Activated CD8-positive, alpha-beta memory T cell treated with anti-CD3 and anti-CD28 coated beads, Interleukin-2, amount 10 ng/mL, durations not matched to agents 7 days and 5 days (primary cell): ENCODE measurements around the gene PYGB. TPM values are rescaled to one million over a fixed set of nuclear protein-coding genes. Genes with fewer than 3 reads are reported as not detected.
A peak's percentile ranks its signal among the peaks of the same experiment; 100 is the strongest.

Experiments used
- ATAC-seq: fragments of 150-1000 bp; cut with Tn5 transposase; one replicate; pipeline ENCODE4 v1.10.0; 2021; ENCODE audit warnings: moderate library complexity
- CTCF ChIA-PET: fragments of 350-600 bp; sonication (Branson Sonifier 250); formaldehyde crosslinking; loops from one replicate; lab custom pipeline; 2021; ENCODE audit warnings: antibody characterized with exemption; lab: Charles Lee
- DNase-seq: peaks from one replicate; pipeline ENCODE4 v3.0.0-alpha.2; 2020
- H3K27ac Mint-ChIP-seq: one replicate; pipeline ENCODE4 v1.8.0; 2021; ENCODE audit warnings: mild to moderate bottlenecking, mixed read lengths
- H3K27me3 Mint-ChIP-seq: one replicate; pipeline ENCODE4 v1.8.0; 2021; ENCODE audit warnings: mixed read lengths
- H3K36me3 Mint-ChIP-seq: one replicate; pipeline ENCODE4 v1.8.0; 2021; ENCODE audit warnings: mild to moderate bottlenecking, mixed read lengths
- H3K4me1 Mint-ChIP-seq: one replicate; pipeline ENCODE4 v1.8.0; 2021; ENCODE audit warnings: mixed read lengths
- H3K4me3 Mint-ChIP-seq: one replicate; pipeline ENCODE4 v1.8.0; 2021; ENCODE audit warnings: mild to moderate bottlenecking, moderate library complexity, mixed read lengths
- H3K9me3 Mint-ChIP-seq: one replicate; pipeline ENCODE4 v1.8.0; 2022; ENCODE audit warnings: low read depth, mixed read lengths
- total RNA-seq, 2 experiments: library from RNA; stranded (reverse); gene quantifications; one replicate each; pipeline ENCODE4 v1.2.3, GENCODE V29; 2021

Gene PYGB
- total RNA-seq, 2 experiments from 2014 or later = 28.4 to 36.8 TPM

- ATAC-seq (peak; percentile 71), DNase-seq (peak; percentile 63)
- Mint-ChIP-seq H3K27me3 (no peaks in the 10 kb centered on the region), H3K36me3 (no peaks in the 10 kb centered on the region), H3K4me3 (no peak overlapping the region), H3K27ac (peak overlapping the region; percentile 19), H3K4me1 (peaks cover 15% of the 10 kb centered on the region), H3K9me3 (no peaks in the 10 kb centered on the region)
- CTCF ChIA-PET = interaction anchor here (1.0 to 3.9 kb wide), 4 partner anchors 14 to 113 kb away, joined by 5 to 28 read pairs (median 8); partner anchors contain the start of gene GINS1
Measured at GRCh38 chr20:25294459-25295385, 46.8 kb downstream of the PYGB start.

- peak overlapping the region; percentile 19 for H3K27ac Mint-ChIP-seq
- no peak for ATAC-seq
Measured at GRCh38 chr20:25295386-25296093, 47.7 kb downstream of the PYGB start.

GRCh38 chr20:25296094-25297093 lies 48.5 kb downstream of the PYGB start:
- ATAC-seq (peak; percentile 48), DNase-seq (peak; percentile 54)
- H3K4me1 Mint-ChIP-seq = peaks cover 15% of the 10 kb centered on the region
- CTCF ChIA-PET = interaction anchor here (0.9 to 3.9 kb wide), 8 partner anchors 10 to 305 kb away, joined by 3 to 28 read pairs (median 4); partner anchors contain the start of gene GINS1
- H3K9me3 Mint-ChIP-seq = no peaks in the 10 kb centered on the region
- no peaks in the 10 kb centered on the region for H3K36me3 Mint-ChIP-seq
- no peaks in the 10 kb centered on the region for H3K27me3 Mint-ChIP-seq
- peak overlapping the region; percentile 24 for H3K27ac Mint-ChIP-seq
- H3K4me3 Mint-ChIP-seq = no peak overlapping the region

More at GRCh38 chr20:25295386-25296093, 47.7 kb downstream of the PYGB start:
- Mint-ChIP-seq H3K4me3 (no peak overlapping the region), H3K9me3 (no peaks in the 10 kb centered on the region), H3K4me1 (peaks cover 15% of the 10 kb centered on the region), H3K27me3 (no peaks in the 10 kb centered on the region), H3K36me3 (no peaks in the 10 kb centered on the region)
- DNase-seq = no peak
- CTCF ChIA-PET = interaction anchor here (0.9 to 3.9 kb wide), 6 partner anchors 19 to 304 kb away, joined by 3 to 28 read pairs (median 6); partner anchors contain the start of gene GINS1

- Mint-ChIP-seq H3K9me3 (no peaks in the 10 kb centered on the region), H3K27ac (peak overlapping the region; percentile 24), H3K4me3 (no peak overlapping the region), H3K27me3 (no peaks in the 10 kb centered on the region), H3K4me1 (peaks cover 15% of the 10 kb centered on the region), H3K36me3 (no peaks in the 10 kb centered on the region)
- CTCF ChIA-PET = interaction anchor here (0.9 to 3.9 kb wide), 5 partner anchors 10 to 149 kb away, joined by 3 to 28 read pairs (median 5); no protein-coding TSS in a partner anchor
- DNase-seq = no peak
- no peak for ATAC-seq
Measured at GRCh38 chr20:25297141-25297905, 49.4 kb downstream of the PYGB start.

- Mint-ChIP-seq H3K27ac (no peak overlapping the region), H3K27me3 (no peaks in the 10 kb centered on the region), H3K4me3 (no peak overlapping the region), H3K36me3 (no peaks in the 10 kb centered on the region), H3K4me1 (peaks cover 15% of the 10 kb centered on the region), H3K9me3 (no peaks in the 10 kb centered on the region)
- CTCF ChIA-PET = interaction anchor here (1.0 kb wide), 3 partner anchors 8 to 107 kb away, joined by 3 to 4 read pairs (median 3); partner anchors contain the start of gene GINS1
- DNase-seq = no peak
- no peak for ATAC-seq
Measured at GRCh38 chr20:25299806-25300205, 51.9 kb downstream of the PYGB start.

- H3K4me3 Mint-ChIP-seq = no peak overlapping the region
- no peaks in the 10 kb centered on the region for H3K27me3 Mint-ChIP-seq
- DNase-seq = no peak
- no peak overlapping the region for H3K27ac Mint-ChIP-seq
- no peak for ATAC-seq
- H3K9me3 Mint-ChIP-seq = no peaks in the 10 kb centered on the region
- CTCF ChIA-PET = interaction anchor here (0.7 to 1.0 kb wide), 3 partner anchors 10 to 306 kb away, joined by 3 read pairs; no protein-coding TSS in a partner anchor
- peaks cover 15% of the 10 kb centered on the region for H3K4me1 Mint-ChIP-seq
- H3K36me3 Mint-ChIP-seq = no peaks in the 10 kb centered on the region
Measured at GRCh38 chr20:25300496-25301170, 52.7 kb downstream of the PYGB start.

DNA sequence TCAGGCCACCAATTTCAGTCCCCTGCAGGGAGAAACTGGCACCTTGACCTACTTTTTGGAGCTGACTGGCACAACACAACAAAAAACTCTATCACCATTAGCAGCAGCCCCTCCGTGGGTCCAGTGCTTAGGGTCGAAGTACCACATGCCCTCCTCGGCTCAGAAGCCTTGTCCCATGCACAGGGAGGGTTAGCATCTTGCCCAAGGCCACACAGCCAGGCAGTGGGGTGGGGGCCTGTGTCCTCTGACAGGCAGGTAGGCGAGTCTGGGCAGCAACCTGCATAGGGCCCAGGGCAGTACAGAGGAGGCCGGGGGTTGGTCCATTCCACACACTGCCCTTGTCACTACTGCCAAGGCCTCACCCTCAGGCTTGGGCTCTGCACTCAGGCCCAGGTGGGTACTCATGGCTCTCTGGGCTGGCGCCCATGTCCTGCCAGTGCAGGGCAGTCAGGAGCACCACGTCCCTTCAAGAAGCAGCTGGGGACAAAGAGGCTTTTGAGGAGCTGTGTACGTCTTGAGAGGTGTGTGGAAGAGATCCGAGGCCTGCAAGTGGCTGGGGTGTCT lies 53.6 kb downstream of the PYGB start:
- no peak for DNase-seq
- H3K36me3 Mint-ChIP-seq = no peaks in the 10 kb centered on the region
- CTCF ChIA-PET = interaction anchor here (0.7 to 0.9 kb wide), 2 partner anchors 98 to 307 kb away, joined by 3 read pairs; no protein-coding TSS in a partner anchor
- no peak for ATAC-seq
- no peak overlapping the region for H3K27ac Mint-ChIP-seq
- no peaks in the 10 kb centered on the region for H3K9me3 Mint-ChIP-seq
- H3K27me3 Mint-ChIP-seq = no peaks in the 10 kb centered on the region
- no peak overlapping the region for H3K4me3 Mint-ChIP-seq
- peaks cover 11% of the 10 kb centered on the region for H3K4me1 Mint-ChIP-seq

DNA sequence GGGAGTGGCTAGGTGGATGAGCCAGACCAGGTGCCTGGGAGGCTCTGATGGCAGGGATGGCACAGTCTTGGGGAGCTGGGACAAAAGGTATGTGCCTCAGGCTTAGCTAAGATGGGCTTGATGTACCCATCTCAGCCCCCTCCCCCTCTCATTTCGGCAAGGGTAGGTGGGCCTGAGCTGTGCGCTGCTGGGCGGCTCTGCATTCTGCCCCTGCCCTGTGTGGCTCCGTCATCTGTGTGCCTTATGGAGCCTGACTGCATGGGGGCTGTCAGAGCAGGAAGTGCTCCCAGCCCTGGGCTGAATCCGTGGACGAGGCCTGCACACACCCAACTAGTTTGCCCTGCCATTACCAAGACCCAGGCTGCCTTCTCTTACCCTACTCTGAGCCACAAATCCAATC lies 54.7 kb downstream of the PYGB start:
- Mint-ChIP-seq H3K36me3 (no peaks in the 10 kb centered on the region), H3K27ac (no peak overlapping the region), H3K27me3 (no peaks in the 10 kb centered on the region), H3K9me3 (no peaks in the 10 kb centered on the region), H3K4me1 (peaks cover 6% of the 10 kb centered on the region), H3K4me3 (no peak overlapping the region)
- CTCF ChIA-PET = no interaction called here
- ATAC-seq (no peak), DNase-seq (no peak)

GRCh38 chr20:25303292-25304024 lies 55.6 kb downstream of the PYGB start:
- no peak for DNase-seq
- no peaks in the 10 kb centered on the region for H3K9me3 Mint-ChIP-seq
- CTCF ChIA-PET = no interaction called here
- H3K27me3 Mint-ChIP-seq = no peaks in the 10 kb centered on the region
- no peak for ATAC-seq
- H3K27ac Mint-ChIP-seq = no peak overlapping the region
- H3K36me3 Mint-ChIP-seq = no peaks in the 10 kb centered on the region
- H3K4me1 Mint-ChIP-seq = peaks cover 7% of the 10 kb centered on the region
- no peak overlapping the region for H3K4me3 Mint-ChIP-seq

DNA sequence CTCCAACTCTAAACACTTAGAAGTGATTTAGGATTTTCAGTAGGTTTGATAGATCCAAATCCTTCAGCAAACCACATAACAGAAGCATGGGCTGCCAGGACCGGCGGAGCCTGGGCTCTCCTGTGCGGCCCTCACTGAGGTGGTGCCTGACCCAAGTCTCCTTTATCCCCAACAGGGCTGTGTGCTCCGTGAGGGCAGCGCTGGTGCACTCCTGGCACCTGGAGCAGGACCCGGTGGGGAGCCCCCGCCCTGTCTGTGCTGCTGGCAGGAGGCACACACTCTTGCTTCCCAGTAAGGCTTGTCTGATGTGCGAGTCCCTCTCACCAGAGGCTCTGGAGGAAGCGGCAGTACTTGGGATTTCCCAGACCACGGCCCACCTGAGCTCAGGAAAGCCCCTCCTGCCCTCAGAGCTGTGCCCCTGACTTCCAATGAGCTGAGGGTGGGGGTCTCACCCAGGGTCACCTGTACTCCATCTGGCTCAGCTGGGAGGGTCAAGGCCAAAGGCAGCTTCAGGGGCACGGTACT lies 56.2 kb downstream of the PYGB start:
- no peak overlapping the region for H3K27ac Mint-ChIP-seq
- H3K4me1 Mint-ChIP-seq = peaks cover 10% of the 10 kb centered on the region
- H3K27me3 Mint-ChIP-seq = no peaks in the 10 kb centered on the region
- CTCF ChIA-PET = no interaction called here
- no peaks in the 10 kb centered on the region for H3K36me3 Mint-ChIP-seq
- ATAC-seq = no peak
- H3K9me3 Mint-ChIP-seq = no peaks in the 10 kb centered on the region
- H3K4me3 Mint-ChIP-seq = no peak overlapping the region
- no peak for DNase-seq
